ENCODE results near the gene SLC35F4. TPM values are rescaled to one million over a fixed set of nuclear protein-coding genes. Genes with fewer than 3 reads are reported as not detected.
"Not testable (repeated sequence)": the region's sequence is repeated elsewhere in the genome, so short reads cannot be mapped to it uniquely, and the experiment has no call there.

SLC35F4 gene
- total RNA-seq, 1 donor from 2014 or later = not detected

DNA sequence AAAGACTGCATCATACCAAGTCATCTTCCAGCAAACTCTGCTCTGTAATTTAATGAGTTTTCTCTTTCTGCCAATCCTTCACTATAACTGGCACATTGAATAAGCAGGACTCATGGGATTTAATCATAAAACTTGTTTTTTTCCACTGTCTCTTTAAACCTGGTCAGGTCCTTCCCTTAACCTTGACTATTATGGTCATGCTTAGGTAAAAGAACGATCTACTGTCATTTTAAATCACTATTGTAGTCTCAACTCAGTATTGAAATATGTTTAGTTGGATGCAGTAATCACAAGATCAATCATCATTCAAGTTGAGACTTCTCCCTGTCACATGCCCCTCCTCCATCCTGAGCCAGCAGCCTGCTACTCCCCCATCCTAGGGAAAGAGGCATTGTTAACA is 56.1 kb downstream of the SLC35F4 start:
- intact Hi-C loops (cut with micrococcal nuclease) = no loop called here

- intact Hi-C loops (cut with micrococcal nuclease) = no loop called here
Measured at GRCh38 chr14:57797160-57797559, 68.7 kb downstream of the SLC35F4 start.

- intact Hi-C loops (cut with micrococcal nuclease) = no loop called here
Measured at GRCh38 chr14:57796556-57796955, 69.3 kb downstream of the SLC35F4 start.

DNA sequence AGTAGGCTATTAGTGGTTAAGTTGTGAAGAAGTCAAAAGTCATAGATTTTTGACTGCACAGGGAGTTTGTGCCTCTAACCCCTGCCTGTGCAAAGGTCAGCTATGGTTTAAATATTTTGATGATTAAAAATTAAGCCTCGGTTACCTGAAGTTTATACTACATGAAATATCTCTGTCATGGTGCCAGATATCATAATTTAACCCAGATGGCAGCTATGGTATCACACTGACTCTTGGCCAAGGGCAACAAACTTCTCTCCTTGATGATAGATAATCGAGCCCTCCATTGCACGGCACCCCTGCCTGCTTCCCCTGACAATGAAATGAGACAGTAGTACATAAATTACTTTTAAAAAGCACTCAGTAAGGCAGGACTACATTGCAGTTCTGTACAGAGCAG is 80.8 kb downstream of the SLC35F4 start:
- intact Hi-C loops (cut with micrococcal nuclease) = no loop called here

DNA sequence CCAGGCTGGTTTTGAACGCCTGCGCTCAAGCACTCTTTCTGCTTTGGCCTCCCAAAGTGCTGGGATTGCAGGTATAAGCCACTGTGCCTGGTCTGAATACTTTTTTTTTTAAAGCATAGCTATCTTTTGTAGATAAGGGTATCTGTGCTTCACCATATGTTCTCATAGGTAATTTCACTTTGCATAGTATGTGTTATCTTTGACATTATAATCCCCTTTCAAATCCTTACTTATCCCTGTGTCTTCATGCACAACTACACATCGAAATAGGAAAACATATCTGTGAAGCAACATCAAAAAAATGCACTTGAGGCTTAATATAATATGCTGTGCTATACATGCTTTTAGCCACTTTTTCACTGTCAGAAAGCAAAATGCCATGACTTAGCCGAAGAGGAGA is 94.1 kb downstream of the SLC35F4 start:
- intact Hi-C loops (cut with micrococcal nuclease) = no loop called here

- intact Hi-C loops (cut with micrococcal nuclease) = no loop called here
Measured at GRCh38 chr14:57769863-57770523, 95.9 kb downstream of the SLC35F4 start.

DNA sequence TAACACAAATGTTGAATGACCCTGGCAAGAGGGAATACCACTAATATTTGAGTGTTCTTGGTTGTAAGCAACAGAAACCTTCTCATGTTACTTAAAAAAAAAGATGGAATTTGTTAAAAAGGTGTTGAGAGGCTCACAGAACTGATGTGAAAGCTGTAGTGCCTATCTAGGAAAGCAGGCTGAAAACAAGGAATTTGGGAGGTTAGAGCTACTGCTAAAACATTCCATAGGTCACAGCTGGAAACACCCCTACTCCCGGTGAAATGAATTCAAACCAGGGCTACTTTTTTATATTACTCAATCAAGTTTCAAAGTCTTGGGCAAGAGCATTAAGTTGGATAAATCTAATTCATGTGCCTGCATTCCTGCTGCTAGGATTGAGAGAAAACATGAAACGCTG is 104.1 kb downstream of the SLC35F4 start:
- intact Hi-C loops (cut with micrococcal nuclease) = no loop called here

- intact Hi-C loops (cut with micrococcal nuclease) = no loop called here
Measured at GRCh38 chr14:57760896-57761295, 105.0 kb downstream of the SLC35F4 start.

- intact Hi-C loops (cut with micrococcal nuclease) = no loop called here
Measured at GRCh38 chr14:57755018-57755521, 110.8 kb downstream of the SLC35F4 start.

DNA sequence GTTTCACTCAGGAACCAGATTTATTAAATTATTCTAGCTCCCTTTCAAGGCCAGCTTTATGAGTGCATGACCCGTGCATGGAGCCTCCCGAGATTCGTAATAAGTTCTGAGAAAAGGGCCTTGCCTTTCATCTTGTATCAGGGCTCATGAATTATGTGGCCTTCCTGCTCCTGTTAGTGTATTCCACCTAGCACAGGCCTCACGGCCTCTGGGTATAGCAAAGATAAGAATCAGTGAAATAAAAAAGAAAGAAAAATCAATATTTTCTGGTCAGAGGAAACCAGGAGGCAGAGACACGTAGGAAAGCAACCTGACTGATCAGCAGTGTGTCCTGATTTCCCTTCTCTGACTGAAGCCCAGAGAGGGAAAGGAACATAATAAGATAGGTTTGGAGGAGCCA is 111.4 kb downstream of the SLC35F4 start:
- intact Hi-C loops (cut with micrococcal nuclease) = no loop called here

DNA sequence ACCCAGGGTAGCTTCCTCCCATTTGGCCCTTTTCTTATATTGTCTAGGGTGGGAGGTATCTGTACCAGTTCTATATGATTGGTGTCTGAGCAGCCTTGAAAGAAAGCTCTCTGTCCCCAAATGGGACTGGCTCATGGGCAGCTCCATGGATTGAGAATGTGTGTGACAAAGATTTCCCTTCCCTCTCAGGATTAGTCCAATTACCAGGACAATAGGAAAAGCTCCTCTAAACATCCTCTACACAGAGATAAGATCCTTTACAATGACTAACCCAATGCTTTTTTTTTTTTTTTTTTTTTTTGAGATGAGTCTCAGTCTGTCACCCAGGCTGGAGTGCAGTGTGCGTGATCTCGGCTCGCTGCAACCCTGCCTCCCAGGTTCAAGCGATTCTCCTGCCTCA is 112.1 kb downstream of the SLC35F4 start:
- intact Hi-C loops (cut with micrococcal nuclease) = no loop called here

DNA sequence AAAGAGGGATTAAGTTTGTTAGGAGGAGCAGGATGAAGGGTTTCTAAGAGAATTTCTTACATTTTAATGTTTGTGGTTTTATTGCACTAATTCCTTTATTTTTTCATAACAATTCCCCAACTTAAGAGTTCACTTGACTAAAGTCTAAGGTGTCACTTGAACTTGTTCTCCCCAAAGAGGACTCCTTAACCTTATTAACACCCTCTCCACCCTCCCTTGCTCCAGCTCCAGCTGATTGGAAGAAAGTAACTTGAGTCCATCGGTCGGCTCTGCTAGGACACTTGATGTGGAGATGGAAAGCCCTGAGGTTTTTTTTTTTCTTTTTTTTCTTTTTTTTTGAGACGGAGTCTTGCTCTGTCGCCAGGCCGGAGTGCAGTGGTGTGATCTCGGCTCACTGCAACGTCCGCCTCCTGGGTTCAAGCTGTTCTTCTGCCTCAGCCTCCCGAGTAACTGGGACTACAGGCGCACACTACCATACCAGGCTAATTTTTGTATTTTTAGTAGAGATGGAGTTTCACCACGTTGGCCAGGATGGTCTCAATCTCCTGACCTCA is 113.7 kb downstream of the SLC35F4 start:
- intact Hi-C loops (cut with micrococcal nuclease) = not testable (repeated sequence)

DNA sequence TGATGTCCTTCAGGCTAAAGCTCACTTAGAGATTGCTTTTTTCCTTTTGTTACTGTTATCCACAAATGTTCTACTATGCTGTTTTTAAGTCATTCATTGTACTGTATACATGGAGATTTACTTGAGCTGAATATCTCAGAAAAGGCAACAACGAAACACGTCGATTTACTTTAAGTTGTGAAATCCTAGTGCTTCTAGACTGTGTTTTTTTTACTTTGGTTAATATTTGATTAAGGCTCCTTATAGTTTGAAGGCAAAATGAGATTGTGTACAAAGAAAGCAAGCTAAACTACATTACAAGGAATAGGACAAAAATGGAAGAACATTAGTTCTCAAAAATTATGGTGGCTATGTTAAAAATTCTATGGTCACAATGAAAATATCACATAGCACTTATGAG is 114.5 kb downstream of the SLC35F4 start:
- intact Hi-C loops (cut with micrococcal nuclease) = no loop called here

DNA sequence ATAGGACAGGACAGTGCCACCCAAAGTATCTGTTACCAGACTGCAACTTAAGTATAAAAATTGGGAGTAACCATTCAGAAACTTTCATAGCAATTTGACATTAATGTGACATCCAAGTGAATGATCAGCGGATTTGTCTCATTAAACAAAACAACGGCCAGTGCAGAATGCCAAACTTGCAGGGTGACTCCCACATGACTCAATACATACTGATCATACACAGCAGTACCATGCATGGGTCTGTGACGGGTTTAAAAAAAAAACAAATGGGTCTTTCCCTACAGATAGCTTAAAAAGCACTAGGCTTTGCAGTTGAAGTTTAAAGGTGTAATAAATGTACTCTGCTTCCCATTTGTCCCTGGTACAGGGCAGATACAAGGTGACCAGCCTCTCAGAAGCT is 116.6 kb downstream of the SLC35F4 start:
- intact Hi-C loops (cut with micrococcal nuclease) = no loop called here

- intact Hi-C loops (cut with micrococcal nuclease) = no loop called here
Measured at GRCh38 chr14:57748279-57748678, 117.6 kb downstream of the SLC35F4 start.

GRCh38 chr14:57747036-57747435 is 118.9 kb downstream of the SLC35F4 start:
- intact Hi-C loops (cut with micrococcal nuclease) = no loop called here

GRCh38 chr14:57746563-57746962 is 119.3 kb downstream of the SLC35F4 start:
- intact Hi-C loops (cut with micrococcal nuclease) = no loop called here

GRCh38 chr14:57739516-57739915 is 126.4 kb downstream of the SLC35F4 start:
- intact Hi-C loops (cut with micrococcal nuclease) = no loop called here

GRCh38 chr14:57737598-57737997 is 128.3 kb downstream of the SLC35F4 start:
- intact Hi-C loops (cut with micrococcal nuclease) = no loop called here

DNA sequence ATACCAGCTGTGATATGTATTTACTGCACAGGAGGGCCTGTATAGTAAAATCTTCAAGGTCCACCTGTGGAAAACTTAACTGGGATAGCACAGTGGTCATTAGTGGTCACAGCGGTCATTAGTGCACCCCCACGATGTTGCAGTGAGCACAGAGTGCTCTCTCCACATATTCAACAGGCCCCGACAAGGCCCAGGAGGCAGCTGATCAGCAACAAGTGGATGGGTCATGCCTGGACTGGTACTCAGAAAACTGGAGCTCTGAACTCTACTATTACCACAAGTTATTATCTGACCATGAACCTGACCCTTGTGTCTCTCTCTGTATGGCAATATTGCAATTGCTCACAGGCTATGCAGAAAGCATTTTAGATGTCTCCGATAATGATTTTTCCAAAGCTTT is 129.5 kb downstream of the SLC35F4 start:
- intact Hi-C loops (cut with micrococcal nuclease) = no loop called here

DNA sequence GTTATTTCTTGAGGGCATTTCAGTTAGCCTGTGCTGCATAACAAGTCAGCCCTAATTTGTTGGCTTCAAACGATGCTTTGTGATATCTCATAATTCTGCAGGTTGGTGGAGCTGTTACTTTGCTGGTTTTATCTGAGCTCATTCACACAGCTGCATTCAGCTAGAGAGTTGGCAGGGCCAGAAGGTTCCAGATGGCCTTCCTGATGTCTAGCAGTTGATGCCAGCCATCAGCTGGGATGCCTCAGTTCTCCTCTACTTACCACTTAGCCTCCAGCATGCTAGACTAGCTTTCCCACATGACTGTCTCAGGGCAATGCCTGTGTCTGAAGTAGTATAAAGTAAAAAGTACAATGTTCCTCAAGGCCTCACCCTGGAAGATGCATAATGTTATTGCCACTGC is 130.6 kb downstream of the SLC35F4 start:
- intact Hi-C loops (cut with micrococcal nuclease) = no loop called here

DNA sequence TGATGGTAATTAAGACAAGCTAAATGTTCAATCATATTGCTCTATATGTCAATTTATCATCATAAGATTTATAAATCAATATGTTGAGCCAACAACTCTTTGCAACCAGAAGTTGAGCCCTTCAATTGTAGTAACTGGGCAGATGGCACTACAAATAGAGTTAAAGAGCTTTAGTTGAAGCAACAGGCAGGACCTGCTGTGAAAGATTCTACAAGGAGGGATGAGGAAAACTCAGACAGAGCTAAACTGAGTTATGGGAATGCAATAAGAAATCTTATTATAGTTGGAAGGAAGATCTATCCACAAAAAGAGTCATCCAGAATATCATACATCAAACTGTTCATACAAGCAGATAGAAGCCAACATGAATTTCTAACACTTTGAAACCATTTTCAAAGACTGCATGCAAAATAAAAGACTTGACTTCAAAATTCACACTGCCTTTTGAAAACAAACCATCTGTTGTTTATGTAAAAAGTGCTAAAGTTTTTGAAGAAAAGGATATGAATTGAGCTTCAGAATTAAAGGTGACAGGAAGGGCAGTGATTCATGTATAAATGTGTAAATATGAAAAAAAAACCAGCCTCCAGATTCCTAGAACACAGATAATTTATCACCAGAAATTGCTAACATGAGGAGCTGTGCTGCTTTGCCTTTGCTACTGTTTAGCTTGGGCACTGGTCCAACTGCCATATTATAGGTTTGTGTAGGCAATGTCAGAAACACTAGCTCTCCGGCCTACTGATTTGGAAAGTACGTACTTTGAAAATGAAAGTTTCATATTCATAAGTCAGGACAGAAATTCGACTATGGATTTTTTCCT is 133.2 kb downstream of the SLC35F4 start:
- intact Hi-C loops (cut with micrococcal nuclease) = no loop called here
